DOHH2 (cell line): ENCODE measurements around the gene COPS8.

Experiments used
- EZH2phosphoT487 ChIP-seq: fragments of 200-600 bp; sonication (generic); IDR thresholded peaks from 2 replicates; pipeline ENCODE4 v1.6.1; 2017; ENCODE audit warnings: borderline replicate concordance, mild to moderate bottlenecking, antibody characterized with exemption, low read length, moderate library complexity, mixed read lengths
- TF ChIP-seq, protein P1 (sequence below): fragments of 200-600 bp; sonication (generic); IDR thresholded peaks from one replicate; pipeline ENCODE4 v1.5.1; 2014; ENCODE audit warnings: antibody characterized with exemption, mild to moderate bottlenecking, low read depth, low read length; ENCODE audit not compliant: poor library complexity, severe bottlenecking

DNA sequence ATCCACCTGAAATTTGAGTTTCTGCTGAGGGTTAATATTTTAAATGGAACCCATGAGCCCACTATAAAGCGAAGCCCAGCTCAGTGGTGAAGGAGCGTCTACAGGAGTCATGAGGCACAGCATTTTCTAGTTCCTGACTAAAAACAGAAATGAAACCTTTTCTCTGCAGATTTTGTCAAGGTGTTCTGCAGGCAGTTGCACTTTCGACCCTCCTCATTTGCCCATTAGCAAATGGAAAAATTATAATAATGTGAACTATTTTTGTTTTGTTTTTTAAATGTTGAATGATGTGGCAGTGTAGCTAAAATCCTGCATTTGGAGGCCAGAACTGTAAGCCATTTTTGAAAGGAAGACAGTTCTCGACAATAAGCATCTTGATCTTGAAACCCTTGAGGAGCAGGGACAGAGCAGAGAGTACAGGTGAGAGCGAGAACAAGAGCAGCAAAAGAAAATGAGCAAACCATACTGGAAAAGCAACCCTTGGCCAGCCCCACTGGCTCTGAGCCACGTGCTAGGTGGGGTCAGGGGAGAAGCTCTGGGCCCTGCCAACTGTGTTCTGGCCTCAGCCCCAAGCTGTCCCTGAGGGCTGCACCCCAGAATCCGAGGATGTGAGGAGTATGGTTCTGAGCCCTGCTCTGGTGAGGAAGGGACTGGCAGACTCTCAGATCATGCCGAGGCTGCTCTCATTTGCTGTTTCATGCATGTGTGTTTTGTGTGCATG lies 26.4 kb upstream of the COPS8 start:
- TF ChIP-seq, protein P1, sequence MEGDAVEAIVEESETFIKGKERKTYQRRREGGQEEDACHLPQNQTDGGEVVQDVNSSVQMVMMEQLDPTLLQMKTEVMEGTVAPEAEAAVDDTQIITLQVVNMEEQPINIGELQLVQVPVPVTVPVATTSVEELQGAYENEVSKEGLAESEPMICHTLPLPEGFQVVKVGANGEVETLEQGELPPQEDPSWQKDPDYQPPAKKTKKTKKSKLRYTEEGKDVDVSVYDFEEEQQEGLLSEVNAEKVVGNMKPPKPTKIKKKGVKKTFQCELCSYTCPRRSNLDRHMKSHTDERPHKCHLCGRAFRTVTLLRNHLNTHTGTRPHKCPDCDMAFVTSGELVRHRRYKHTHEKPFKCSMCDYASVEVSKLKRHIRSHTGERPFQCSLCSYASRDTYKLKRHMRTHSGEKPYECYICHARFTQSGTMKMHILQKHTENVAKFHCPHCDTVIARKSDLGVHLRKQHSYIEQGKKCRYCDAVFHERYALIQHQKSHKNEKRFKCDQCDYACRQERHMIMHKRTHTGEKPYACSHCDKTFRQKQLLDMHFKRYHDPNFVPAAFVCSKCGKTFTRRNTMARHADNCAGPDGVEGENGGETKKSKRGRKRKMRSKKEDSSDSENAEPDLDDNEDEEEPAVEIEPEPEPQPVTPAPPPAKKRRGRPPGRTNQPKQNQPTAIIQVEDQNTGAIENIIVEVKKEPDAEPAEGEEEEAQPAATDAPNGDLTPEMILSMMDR: no peak
- TF ChIP-seq EZH2phosphoT487: no peak
